MM.1S (cell line): ENCODE data around the gene PISD.
"Not testable (repeated sequence)": the region's sequence is repeated elsewhere in the genome, so short reads cannot be mapped to it uniquely, and the experiment has no call there.

Source experiments
- CTCF ChIP-seq: fragments of 300-600 bp; sonication (generic); IDR thresholded peaks from 2 replicates; pipeline ENCODE4 v1.5.1; 2016; ENCODE audit warnings: antibody characterized with exemption, low read length, mixed read lengths
- EZH2 ChIP-seq: fragments of 300-600 bp; sonication (generic); optimal IDR thresholded peaks from 2 replicates; pipeline ENCODE3; 2017; ENCODE audit warnings: low read depth, mild to moderate bottlenecking, antibody characterized with exemption, low read length, mixed read lengths
- EZH2phosphoT487 ChIP-seq: fragments of 300-600 bp; sonication (generic); IDR thresholded peaks from 2 replicates; pipeline ENCODE4 v1.6.1; 2018; ENCODE audit warnings: antibody characterized with exemption, low read length

DNA sequence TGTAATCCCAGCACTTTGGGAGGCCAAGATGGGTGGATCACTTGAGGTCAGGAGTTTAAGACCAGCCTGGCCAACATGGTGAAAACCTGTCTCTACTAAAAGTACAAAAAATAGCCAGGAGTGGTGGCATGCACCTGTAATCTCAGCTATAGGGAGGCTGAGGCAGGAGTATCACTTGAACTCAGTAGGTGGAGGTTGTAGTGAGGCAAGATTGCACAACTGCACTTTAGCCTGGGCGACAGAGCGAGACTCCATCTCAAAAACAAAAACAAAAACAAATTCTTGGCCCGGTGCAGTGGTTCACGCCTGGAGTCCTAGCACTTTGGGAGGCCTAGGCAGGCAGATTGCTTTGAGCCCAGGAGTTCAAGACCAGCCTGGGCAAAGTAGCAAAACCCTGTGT lies 6.8 kb upstream of the PISD start:
- not testable (repeated sequence) for TF ChIP-seq EZH2phosphoT487, CTCF, EZH2
